Measurements from ENCODE around the gene GPATCH1.

Gene GPATCH1

GRCh38 chr19:33086955-33087354 lies 6.0 kb downstream of the GPATCH1 start:
- TF ChIP-seq CTCF (conservative IDR thresholded peaks at IDR 0.05; ENCODE audit: control insufficient read depth, insufficient read depth, low read depth, low read length), result no peak
- H3K4me3 ChIP-seq (ENCODE audit: control insufficient read depth, low read depth, low read length), result no peak overlapping the region
- DNase-seq (ENCODE audit: low read depth), result no peak

GRCh38 chr19:33089010-33089409 lies 8.0 kb downstream of the GPATCH1 start:
- H3K4me3 ChIP-seq (ENCODE audit: control insufficient read depth, low read depth, low read length), result no peak overlapping the region
- TF ChIP-seq CTCF (conservative IDR thresholded peaks at IDR 0.05; ENCODE audit: control insufficient read depth, insufficient read depth, low read depth, low read length), result no peak
- DNase-seq (ENCODE audit: low read depth), result no peak

GRCh38 chr19:33090179-33090578 lies 9.2 kb downstream of the GPATCH1 start:
- no peak overlapping the region for H3K4me3 ChIP-seq (ENCODE audit: control insufficient read depth, low read depth, low read length)
- no peak for TF ChIP-seq CTCF (conservative IDR thresholded peaks at IDR 0.05; ENCODE audit: control insufficient read depth, insufficient read depth, low read depth, low read length)
- no peak for DNase-seq (ENCODE audit: low read depth)

- H3K4me3 ChIP-seq (ENCODE audit: control insufficient read depth, low read depth, low read length), result no peak overlapping the region
- TF ChIP-seq CTCF (conservative IDR thresholded peaks at IDR 0.05; ENCODE audit: control insufficient read depth, insufficient read depth, low read depth, low read length), result no peak
- no peak for DNase-seq (ENCODE audit: low read depth)
These were observed 12.6 kb downstream of the GPATCH1 start for GRCh38 chr19:33093420-33094210.

- H3K4me3 ChIP-seq (ENCODE audit: control insufficient read depth, low read depth, low read length), result no peak overlapping the region
- TF ChIP-seq CTCF (conservative IDR thresholded peaks at IDR 0.05; ENCODE audit: control insufficient read depth, insufficient read depth, low read depth, low read length), result no peak
- DNase-seq (ENCODE audit: low read depth), result no peak
These were observed 13.6 kb downstream of the GPATCH1 start for GRCh38 chr19:33094436-33095067.

GRCh38 chr19:33096005-33096404 lies 15.0 kb downstream of the GPATCH1 start:
- no peak for TF ChIP-seq CTCF (conservative IDR thresholded peaks at IDR 0.05; ENCODE audit: control insufficient read depth, insufficient read depth, low read depth, low read length)
- no peak for DNase-seq (ENCODE audit: low read depth)
- H3K4me3 ChIP-seq (ENCODE audit: control insufficient read depth, low read depth, low read length), result no peak overlapping the region

Measured in fibroblast of mammary gland (primary cell).